HG03457 (cell line): ENCODE measurements around the gene ANAPC10.
"Not testable (repeated sequence)": the region's sequence is repeated elsewhere in the genome, so short reads cannot be mapped to it uniquely, and the experiment has no call there.

Source experiments
- ATAC-seq: cut with Tn5 transposase; IDR thresholded peaks from one replicate; pipeline ENCODE4 v1.9.1; 2021; ENCODE audit warnings: moderate number of reproducible peaks; ENCODE audit not compliant: unreplicated experiment

The ANAPC10 gene, protein sequence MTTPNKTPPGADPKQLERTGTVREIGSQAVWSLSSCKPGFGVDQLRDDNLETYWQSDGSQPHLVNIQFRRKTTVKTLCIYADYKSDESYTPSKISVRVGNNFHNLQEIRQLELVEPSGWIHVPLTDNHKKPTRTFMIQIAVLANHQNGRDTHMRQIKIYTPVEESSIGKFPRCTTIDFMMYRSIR

DNA sequence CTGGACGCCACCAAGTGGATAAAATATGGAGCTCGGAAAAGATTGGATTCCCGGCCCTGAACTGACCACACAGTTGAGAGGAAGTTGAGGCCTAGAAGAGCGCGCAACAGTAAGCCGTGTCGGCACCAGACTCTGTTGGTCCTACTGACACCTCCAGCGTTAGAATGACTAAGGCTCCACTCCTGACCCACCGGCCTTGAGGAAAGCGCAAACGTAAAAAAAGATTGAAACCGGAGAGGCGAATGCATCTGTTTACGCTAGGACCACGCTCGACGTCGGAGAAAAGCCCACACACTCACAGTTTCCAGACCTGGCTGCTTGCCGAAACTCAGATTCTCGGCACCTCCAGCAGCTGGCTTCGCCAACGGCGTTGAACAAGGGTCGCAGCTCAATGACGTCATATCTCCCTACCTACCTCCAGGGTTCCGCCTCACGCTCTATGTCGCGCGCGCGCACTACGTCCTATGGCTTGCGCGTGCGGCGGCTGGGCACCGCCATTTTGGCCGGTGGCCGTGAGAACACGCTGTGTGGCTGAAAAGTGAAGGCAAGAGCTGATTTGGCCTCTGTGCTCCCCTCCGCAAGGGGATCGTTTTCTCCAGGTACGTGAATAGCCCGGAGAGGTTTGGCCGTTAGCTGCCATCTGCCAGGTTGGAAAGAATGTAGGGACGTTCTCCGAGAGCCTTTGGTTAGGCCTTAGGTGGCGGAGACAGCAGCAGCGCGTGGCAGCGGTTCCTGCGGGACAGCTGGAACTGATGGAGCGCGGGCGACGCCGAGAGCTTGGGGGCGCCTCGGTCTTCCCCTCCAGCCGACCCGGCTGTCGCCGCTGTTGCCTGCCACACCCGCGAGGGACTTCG, at the start of gene ANAPC10, which contains the start of gene ABCE1:
TSS of gene ANAPC10 (minus strand) at position 376 of the 854 bp plus-strand sequence. CDS start 2,097 bp downstream, outside the sequence.
TSS of gene ABCE1 (plus strand) at position 491 of the 854 bp plus-strand sequence. CDS start 6,102 bp downstream, outside the sequence.
- ATAC-seq, result peak; percentile 71

DNA sequence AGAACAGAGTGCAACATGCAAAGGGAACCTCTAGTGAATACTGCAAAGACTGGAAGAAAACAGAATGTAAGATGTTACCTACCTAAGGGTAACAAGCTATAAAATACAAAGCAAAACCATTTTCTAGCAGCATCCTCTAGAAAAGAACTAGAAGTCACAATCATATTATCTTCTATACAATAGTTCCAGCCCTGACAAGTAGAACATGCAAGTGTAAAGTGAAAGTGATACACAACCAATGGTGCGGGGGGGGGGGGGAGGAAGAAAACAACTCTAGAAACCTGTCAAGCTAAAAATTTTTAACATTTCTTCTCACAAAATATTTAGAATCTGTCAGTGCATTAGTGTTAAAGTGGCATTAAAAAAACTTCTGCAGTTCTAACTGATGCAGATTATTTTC, 38.2 kb upstream of the ANAPC10 start:
- not testable (repeated sequence) for ATAC-seq

DNA sequence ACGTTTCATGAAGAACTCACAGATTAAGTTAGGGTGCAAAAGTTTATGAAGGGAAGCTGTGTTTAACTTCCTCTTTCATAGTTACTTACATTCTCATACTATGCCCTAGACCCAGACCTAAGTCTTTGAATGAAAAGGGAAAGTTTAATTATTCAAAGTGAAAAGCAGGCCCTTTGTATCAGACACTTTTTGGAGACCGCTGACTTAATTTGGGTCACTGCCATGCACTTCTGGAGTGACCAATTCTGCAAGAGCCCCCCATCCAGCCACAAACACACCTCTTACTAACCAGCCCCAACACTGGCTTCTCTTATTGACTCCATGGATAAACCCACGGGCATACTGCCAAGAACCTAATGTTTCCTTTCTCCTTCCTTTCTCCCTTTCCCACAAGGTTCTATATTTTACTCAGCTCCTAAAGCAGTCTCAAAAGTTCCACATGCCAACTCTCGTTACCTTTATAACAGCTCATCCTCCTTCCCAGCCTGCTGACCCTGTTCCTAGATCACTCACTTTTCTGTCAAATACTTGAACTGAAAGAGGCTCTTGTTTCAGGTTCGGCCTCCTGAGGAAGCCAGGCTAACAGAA, 34.6 kb upstream of the ANAPC10 start:
- peak; percentile 63 for ATAC-seq

DNA sequence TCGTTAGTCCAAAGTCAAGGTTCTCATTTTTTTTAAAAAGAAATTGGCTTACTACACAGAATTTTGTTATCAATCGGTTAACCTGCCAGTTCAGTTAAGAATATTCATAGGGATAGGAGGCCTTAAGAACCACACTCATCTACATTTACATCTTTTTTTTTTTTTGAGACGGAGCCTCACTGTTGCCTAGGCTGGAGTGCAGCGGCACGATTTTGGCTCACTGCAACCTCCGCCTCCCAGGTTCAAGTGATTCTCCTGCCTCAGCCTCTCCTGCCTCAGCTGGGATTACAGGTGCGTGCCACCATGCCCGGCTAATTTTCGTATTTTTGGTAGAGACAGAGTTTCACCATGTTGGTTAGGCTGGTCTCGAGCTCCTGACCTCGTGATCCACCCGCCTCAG, 33.9 kb upstream of the ANAPC10 start:
- no peak for ATAC-seq

DNA sequence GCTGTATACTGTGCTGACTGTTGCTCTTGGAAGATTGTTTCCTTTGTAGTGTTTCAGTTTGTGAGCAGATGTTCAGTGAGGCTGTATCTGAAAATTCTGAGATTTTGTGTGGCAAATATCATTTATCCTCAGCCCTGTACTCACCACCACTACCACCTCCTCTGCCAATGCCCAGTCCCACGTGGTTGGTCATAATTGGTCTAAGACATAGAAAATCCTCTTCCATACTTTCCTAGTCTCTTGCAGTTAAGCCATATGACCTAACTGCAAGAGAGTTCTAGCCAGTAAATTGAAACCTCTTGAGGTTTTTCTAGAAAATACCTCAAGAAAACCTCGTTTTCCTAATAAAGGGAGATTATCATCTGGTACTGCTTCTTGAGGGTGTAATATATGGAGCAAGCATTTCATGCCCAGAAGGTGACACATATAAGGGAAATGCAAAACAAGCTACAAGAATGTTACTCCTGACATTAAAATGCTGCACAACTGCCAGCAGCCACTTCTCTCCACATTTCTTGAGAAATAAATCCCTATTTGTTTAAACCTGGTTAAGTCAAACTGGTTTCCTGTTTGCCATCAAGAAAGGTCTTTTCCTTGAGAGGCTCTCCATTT, 32.9 kb upstream of the ANAPC10 start:
- no peak for ATAC-seq

DNA sequence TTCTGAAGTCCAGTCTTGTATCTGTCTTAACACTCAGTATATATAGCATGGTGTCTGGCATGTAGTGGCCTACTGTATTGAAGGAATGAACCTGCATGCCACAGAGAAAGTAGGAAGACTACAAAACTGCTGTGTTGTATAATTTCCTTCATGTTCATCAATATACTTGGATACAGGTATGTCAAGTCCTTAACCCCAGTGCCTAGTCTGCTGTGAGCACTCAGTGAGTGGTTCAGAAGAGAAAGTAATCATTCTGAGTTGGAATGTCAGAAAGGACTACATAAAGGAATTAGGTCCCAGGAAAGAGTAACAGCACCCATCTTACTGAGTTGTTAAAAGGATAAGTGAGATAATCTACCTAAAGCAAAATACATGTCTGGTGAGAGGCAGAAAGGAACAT, 32.1 kb upstream of the ANAPC10 start:
- no peak for ATAC-seq

DNA sequence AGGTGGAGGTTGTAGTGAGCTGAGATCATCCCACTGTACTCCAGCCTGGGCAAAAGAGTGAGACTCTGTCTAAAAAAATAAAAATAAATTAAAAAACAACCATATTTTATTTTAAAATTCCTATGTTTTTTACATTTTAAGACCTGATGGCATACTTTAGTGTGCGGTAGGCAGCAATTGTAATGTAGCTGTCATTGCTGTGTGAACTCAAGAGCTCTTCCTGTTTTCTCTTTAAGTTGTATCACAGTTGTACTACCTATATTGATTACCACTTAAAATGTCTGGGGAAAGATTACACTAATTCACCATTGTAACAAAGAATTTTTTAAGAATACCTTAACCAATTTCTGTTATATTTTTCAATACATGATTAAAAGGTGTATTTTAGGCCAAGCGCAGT, 27.4 kb upstream of the ANAPC10 start:
- ATAC-seq, result no peak

DNA sequence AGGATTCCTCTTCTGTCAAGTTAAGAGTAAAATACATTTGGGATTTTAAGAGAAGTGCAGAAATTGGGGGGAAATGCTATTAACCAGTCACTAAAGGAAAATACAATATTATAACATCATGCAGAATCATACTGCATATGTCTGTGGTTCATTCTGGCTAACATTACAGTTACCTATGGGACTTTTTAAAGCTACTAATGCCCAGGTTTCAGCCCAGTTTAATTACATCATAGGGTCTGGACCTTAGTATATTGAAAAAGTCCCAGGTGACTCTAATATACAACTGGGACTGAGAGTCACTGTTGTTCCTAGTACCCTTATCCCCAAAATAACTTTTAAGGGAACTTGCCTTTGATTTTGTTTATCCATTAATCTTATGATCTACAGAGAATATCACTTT, 10.1 kb upstream of the ANAPC10 start:
- no peak for ATAC-seq

DNA sequence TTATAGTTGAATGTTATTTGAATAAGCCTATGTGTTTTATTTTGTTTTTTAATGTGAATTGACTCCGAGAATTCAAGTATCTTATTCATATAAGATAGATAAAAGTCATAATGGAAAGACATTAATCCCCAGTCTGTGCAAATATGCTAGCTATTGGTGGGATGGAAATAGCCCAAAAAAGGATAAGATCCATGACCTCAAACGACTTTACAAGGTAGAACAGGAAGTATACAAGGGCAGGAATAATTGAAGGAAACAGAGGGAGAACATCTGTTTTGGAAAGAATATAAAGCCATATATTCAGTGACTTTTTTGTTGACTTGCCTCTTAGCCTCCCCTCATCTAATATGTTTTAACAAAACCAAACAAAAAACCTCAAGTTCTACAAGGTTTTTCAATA, 9.1 kb upstream of the ANAPC10 start:
- ATAC-seq, result no peak

DNA sequence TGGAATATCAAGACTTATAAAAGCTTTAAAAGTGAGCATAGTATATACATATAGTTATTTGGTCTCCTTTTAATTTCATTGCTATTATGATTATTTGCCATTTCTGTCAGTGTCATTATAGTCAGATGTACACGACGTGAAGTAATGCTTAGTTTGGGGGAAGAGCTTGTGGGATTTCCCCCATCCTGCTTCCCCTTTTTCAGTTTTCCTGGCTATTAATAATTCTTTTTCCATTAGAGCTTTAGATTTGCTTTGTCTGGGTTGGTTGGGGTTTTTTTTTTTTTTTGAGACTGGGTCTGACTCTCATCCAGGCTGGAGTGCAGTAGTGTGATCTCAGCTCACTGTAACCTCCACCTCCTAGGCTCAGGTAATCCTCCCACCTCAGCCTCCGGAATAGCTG, 5.5 kb upstream of the ANAPC10 start:
- ATAC-seq, result no peak

DNA sequence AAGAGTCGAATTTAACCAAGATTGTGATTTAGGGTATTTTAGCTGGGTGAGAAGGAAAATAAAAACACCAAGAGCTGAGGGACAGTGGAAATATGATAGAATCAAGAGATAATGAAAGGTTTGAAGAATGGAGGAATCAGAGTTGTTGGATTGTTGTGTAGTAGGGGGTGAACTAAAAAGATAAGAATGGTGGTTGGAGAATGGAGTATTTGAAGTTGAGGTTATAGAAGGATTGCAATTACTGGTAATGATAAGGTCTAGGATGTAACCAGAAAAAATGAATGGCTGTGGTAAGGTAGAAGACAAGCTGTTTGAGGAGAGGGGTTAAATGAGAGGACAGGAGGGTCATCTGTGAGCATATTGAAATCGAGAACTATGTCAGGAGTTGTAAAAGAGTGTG, 4.6 kb upstream of the ANAPC10 start:
- no peak for ATAC-seq

DNA sequence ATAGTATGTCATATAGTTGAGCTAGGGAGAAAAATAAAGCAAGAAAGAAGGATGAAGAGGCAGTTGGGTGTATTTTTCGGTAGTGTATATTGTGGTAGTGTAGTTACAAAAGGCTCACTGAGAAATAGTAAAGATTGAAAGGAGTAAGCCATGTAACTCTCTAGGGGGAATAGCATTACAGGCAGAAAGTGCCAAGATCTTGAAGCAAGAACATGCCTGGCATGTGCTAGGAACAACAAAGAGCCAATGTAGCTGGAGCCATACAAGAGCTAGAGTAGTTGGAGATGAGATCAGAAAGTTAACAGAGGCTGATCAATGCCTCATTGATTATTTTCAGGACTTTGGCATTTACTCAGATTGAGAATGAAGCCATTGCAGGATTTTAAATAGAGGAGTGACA, 3.1 kb upstream of the ANAPC10 start:
- no peak for ATAC-seq

DNA sequence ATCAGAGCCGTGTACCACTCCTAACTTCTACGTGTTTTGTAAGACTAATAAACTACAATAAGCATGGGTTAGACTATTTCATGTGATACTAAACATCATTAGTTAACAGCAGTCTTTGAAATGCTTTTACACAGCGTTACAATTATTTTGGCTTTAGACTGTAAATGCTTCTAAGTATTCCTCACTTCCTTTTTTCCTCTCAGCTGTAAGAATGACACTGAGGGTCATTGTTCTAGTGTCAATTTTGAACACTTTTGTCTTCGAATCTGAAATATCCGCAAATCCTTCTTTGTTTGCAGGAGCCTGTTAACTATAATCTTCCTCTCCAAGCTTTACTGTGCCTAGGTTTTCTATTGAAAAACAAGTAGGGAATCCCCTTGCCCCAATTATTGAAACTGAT, 1.7 kb upstream of the ANAPC10 start:
- ATAC-seq, result no peak

DNA sequence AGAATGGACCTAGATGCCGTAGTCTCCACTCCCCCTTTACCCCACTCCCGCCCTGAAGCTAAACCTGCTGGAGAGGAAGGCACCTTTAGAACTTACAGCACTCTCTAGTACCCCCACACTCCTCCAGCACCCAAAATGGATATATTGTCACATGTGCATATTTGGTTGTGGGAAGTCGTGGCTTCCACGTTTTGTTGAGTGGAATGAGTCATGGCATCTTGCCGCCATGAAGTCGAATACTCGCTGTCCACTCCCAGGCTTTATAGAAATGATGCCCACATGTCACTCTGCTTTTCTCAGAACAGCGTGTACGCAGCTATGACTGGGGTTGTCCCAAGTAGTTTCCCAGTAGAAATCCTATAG, 660 bp upstream of the ANAPC10 start:
- peak; percentile 9 for ATAC-seq

DNA sequence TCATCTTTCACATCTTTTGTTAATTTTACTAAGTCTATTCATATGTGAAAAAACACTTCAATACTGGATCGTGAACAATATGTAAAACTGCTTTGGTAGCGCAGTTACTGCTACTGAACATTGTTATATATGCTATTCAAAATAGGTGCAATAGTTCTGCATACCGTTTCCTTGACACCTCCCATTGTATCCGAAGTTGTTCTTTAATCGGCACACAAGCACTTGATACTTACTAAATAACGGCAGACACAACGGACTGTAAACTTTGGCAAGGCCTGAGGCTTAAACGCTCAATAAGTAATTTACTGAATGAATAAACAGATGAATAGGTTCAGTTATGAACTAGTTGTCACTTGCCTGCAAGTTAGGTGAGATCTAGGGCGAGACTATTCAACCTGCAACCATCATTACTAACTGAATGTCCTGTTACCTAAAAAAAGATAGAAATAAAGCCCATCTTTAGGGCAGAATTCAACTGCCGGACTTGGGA, 620 bp downstream of the ANAPC10 start:
- ATAC-seq, result no peak

DNA sequence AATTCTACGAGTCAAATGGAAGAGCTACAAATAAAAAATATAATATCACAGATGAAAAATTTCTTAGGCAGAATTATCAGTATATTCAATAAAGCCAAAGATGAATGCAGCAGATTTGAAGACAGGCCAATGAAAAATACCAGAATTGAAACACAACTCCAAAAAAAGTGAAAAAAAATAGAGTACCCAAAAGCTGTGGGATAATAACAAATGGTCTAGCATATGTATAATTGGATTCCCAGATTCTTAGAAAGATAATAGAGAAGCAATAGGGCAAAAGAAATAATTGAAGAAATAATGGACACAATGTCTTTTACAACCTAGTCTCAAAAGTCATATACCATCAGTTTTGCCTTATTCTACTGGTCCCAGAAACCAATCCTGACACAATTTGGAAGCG, 4.4 kb downstream of the ANAPC10 start:
- no peak for ATAC-seq

DNA sequence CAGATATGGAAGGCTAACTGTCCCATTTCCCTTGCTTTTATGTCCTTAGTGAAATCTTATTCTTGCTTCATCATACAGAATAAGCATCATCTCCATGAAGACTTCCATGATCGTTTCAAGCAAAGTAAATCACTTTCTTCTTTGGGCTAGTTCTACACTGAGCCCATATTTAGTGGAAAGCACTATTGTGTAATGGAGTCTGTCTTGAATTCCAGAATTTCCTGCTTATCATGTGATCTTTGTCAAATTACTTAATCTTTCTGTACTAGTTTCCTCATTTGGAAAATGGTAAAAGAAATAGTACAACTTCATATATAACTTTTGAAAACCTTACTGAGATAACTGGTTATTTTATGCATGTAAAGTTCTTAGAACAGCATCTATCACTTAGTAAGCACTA, 7.6 kb downstream of the ANAPC10 start:
- no peak for ATAC-seq

DNA sequence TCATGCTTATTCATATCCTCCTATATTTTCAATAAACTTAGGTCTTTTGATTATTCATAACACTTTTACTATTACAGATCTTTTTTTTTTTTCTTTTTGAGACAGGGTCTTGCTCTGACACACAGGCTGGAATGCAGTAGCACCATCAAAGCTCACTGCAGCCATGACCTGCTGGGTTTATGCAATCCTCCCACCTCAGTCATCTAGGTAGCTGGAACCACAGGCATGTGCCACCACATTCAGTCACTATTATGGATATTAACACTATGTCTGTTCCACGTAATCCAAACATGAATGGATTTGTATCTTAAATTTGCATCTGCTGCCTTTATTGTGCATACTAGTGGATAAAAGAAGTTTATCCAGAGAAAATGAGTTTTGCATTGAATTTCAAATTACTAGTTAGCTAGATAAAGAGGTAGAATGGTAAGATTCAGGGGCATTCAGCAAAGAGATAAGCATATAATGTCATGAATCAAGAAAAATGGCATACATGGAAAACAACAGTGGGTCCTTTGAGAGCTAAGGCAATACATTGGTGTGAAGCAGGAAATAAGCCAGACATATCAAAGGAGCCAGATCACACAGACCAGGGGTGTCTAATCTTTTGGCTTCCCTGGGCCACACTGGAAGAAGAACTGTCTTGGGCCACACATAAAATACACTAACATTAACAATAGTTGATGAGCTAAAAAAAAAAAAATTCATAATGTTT, 13.9 kb downstream of the ANAPC10 start:
- no peak for ATAC-seq

DNA sequence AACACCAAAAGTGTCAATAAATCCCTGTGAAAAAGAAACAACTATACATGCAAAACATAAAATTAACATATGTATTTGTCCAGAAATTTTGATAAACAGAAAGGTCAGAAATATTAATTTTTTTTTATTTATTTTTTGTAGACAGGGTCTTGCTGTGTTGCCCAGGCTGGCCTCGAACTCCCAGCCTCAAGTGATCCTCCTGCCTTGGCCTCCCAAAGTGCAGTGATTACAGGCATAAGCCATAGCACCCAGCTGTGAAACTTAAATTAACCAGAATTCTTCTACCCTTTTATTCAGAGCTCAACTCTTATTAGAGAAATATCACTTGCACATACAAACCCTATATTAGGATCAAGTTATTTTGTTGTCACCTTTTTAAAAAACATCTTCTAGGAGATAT, 16.2 kb downstream of the ANAPC10 start:
- ATAC-seq, result no peak

DNA sequence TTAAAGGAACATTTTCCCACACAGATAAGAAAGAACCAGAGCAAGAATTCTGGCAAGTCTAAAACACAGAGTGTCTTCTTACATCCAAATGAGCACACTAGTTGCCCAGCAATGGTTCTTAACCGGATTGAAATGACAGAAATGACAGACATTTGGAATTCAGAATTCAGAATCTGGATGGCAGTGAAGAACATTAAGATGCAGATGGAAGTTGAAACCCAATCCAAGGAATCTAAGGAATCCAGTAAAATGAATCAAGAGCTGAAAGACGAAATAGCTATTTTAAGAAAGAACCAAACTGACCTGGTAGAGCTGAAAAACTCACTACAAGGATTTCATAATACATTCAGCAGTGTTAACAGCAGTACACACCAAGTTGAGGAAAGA, 21.5 kb downstream of the ANAPC10 start:
- no peak for ATAC-seq
